Neutrophil (primary cell): ENCODE data around the gene P2RY2.

Experiments used
- H3K27ac ChIP-seq: fragments of 200-600 bp; sonication (generic); 2 replicates; pipeline ENCODE4 v1.5.1; 2016; ENCODE audit warnings: mild to moderate bottlenecking, moderate library complexity
- H3K27me3 ChIP-seq: fragments of 200-600 bp; sonication (generic); 2 replicates; pipeline ENCODE4 v1.6.0; 2016; ENCODE audit warnings: mild to moderate bottlenecking
- H3K36me3 ChIP-seq: fragments of 200-600 bp; sonication (generic); 2 replicates; pipeline ENCODE4 v1.5.1; 2017
- H3K4me1 ChIP-seq, 2 experiments: fragments of 200-600 bp in 1 of 2; sonication (generic) in 1 of 2; 1 replicate in 1 of 2; 2 replicates in 1 of 2; pipeline versions ENCODE4 v1.5.1 to v1.6.1; 2013 to 2016; ENCODE audit warnings: low read depth in 1 of 2, low read length in 1 of 2, mild to moderate bottlenecking in 1 of 2, moderate library complexity in 1 of 2; ENCODE audit not compliant: control insufficient read depth in 1 of 2, insufficient read depth in 1 of 2
- H3K4me3 ChIP-seq, 2 experiments: fragments of 200-600 bp in 1 of 2; sonication (generic) in 1 of 2; 1 replicate in 1 of 2; 2 replicates in 1 of 2; pipeline ENCODE4 v1.5.1; 2013 to 2016; ENCODE audit warnings: low read depth in 1 of 2, low read length in 1 of 2, mild to moderate bottlenecking in 1 of 2, moderate library complexity in 1 of 2
- H3K9me3 ChIP-seq: fragments of 200-600 bp; sonication (generic); 2 replicates; pipeline ENCODE4 v1.5.1; 2016
- TF ChIP-seq, protein P1 (sequence below): fragments of 200-600 bp; sonication (generic); IDR thresholded peaks from 2 replicates; pipeline ENCODE4 v1.5.1; 2016; ENCODE audit warnings: antibody characterized with exemption

Gene P2RY2

GRCh38 chr11:73259406-73260126 lies 41.5 kb downstream of the P2RY2 start:
- TF ChIP-seq, protein P1, sequence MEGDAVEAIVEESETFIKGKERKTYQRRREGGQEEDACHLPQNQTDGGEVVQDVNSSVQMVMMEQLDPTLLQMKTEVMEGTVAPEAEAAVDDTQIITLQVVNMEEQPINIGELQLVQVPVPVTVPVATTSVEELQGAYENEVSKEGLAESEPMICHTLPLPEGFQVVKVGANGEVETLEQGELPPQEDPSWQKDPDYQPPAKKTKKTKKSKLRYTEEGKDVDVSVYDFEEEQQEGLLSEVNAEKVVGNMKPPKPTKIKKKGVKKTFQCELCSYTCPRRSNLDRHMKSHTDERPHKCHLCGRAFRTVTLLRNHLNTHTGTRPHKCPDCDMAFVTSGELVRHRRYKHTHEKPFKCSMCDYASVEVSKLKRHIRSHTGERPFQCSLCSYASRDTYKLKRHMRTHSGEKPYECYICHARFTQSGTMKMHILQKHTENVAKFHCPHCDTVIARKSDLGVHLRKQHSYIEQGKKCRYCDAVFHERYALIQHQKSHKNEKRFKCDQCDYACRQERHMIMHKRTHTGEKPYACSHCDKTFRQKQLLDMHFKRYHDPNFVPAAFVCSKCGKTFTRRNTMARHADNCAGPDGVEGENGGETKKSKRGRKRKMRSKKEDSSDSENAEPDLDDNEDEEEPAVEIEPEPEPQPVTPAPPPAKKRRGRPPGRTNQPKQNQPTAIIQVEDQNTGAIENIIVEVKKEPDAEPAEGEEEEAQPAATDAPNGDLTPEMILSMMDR: no peak
- Histone ChIP-seq H3K27ac (no peak overlapping the region), H3K4me3 (no peak overlapping the region), H3K9me3 (no peaks in the 10 kb centered on the region), H3K27me3 (peaks cover 33% of the 10 kb centered on the region), H3K4me1 (peaks cover 0 to 4% of the 10 kb centered on the region in 2 experiments), H3K36me3 (no peaks in the 10 kb centered on the region)

DNA sequence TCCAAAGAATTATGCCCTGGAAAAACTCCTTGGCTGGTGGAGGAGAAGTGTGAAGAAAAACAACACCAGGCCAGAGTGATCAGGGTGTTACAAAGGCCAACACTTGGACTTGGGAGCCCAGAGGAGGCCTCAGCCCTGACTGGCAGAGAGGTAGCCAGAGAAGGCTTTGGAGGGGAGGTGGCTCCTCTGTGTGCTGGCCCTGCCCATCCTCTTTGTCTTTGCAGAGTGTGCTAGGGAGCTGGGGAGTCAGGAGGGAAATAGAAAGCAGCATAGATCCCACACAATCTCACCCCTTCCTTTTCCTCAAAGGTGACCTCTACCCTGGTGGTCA lies 42.0 kb downstream of the P2RY2 start:
- Histone ChIP-seq H3K27ac (no peak overlapping the region), H3K4me3 (no peak overlapping the region), H3K4me1 (peaks cover 0 to 5% of the 10 kb centered on the region in 2 experiments), H3K9me3 (no peaks in the 10 kb centered on the region), H3K36me3 (no peaks in the 10 kb centered on the region), H3K27me3 (peaks cover 38% of the 10 kb centered on the region)
- TF ChIP-seq, protein P1: no peak

GRCh38 chr11:73262851-73263495 lies 44.9 kb downstream of the P2RY2 start:
- no peak overlapping the region for H3K4me3 ChIP-seq
- H3K36me3 ChIP-seq: no peaks in the 10 kb centered on the region
- peaks cover 61% of the 10 kb centered on the region for H3K27me3 ChIP-seq
- peaks cover 0 to 5% of the 10 kb centered on the region in 2 experiments for H3K4me1 ChIP-seq
- TF ChIP-seq, protein P1: no peak
- no peak overlapping the region for H3K27ac ChIP-seq
- no peaks in the 10 kb centered on the region for H3K9me3 ChIP-seq

DNA sequence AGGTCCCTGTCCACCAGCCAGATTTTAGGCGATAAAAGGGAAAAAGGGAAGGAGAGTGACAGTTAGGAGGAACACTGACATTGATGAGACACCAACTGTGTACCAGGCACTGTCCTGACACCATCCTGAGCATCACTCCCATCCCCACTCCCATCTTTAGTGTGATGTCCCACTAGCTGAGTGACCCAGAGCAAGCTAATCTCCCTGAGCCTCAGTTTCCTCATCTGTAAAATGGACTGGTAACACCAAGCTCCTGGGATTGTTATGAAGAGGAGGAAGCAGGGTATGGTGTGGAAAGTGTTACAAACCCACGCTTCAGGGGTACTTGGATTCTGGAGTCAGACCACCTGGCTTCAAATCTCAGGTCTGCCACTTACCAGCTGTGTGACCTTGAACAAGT lies 45.6 kb downstream of the P2RY2 start:
- Histone ChIP-seq H3K27me3 (peaks cover 61% of the 10 kb centered on the region), H3K27ac (no peak overlapping the region), H3K4me1 (peaks cover 0 to 5% of the 10 kb centered on the region in 2 experiments), H3K4me3 (no peak overlapping the region), H3K36me3 (no peaks in the 10 kb centered on the region), H3K9me3 (no peaks in the 10 kb centered on the region)
- TF ChIP-seq, protein P1: no peak

- Histone ChIP-seq H3K4me1 (peaks cover 0 to 5% of the 10 kb centered on the region in 2 experiments), H3K9me3 (no peaks in the 10 kb centered on the region), H3K4me3 (no peak overlapping the region), H3K27me3 (peaks cover 61% of the 10 kb centered on the region), H3K27ac (no peak overlapping the region), H3K36me3 (no peaks in the 10 kb centered on the region)
- TF ChIP-seq, protein P1: no peak
Measured at GRCh38 chr11:73265278-73265810, 47.3 kb downstream of the P2RY2 start.
